ENCODE data around the gene GIGYF2.

DNA sequence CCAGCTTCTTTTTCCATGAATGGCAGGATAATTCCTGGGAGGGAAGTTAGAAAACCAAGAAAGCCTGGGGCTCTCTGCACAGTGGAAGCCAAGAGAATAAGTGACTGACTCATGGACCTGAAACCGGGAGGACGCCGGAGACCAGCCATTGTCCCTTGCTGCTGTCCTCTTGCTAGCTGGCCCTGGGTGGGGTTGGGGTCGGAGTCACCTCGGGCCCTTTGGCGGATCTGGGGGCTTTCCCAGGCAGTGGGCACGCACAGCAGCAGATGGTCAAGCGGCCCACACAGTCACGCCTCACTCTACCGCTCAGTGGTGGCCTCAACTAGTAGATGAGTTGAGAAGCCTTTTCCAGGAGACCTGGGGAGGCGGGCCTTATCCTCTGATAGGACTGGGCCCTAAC lies 48.1 kb upstream of the GIGYF2 start:
- TF ChIP-seq CEBPB (IDR thresholded peaks at IDR 0.05), result no peak
- no peak for TF ChIP-seq RAD21 (IDR thresholded peaks at IDR 0.05; ENCODE audit: low read depth)
- TF ChIP-seq TAF1 (IDR thresholded peaks at IDR 0.05; ENCODE audit: low read depth), result no peak
- TF ChIP-seq, protein P1, sequence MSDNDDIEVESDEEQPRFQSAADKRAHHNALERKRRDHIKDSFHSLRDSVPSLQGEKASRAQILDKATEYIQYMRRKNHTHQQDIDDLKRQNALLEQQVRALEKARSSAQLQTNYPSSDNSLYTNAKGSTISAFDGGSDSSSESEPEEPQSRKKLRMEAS (IDR thresholded peaks at IDR 0.05), result no peak
- TF ChIP-seq TEAD4 (IDR thresholded peaks at IDR 0.05), result no peak
- no peak for TF ChIP-seq EP300 (IDR thresholded peaks at IDR 0.05; ENCODE audit: borderline replicate concordance)
- TF ChIP-seq EGR1 (IDR thresholded peaks at IDR 0.05), result no peak
- no peak for TF ChIP-seq CREB1 (IDR thresholded peaks at IDR 0.05; ENCODE audit: low read depth)

Measured in Ishikawa (cell line).